GM21447 (cell line): Measurements from ENCODE around the gene HAUS7.

Experiments
- ATAC-seq: cut with Tn5 transposase; IDR thresholded peaks from one replicate; pipeline ENCODE4 v1.9.1; 2021; ENCODE audit not compliant: unreplicated experiment

Gene HAUS7

DNA sequence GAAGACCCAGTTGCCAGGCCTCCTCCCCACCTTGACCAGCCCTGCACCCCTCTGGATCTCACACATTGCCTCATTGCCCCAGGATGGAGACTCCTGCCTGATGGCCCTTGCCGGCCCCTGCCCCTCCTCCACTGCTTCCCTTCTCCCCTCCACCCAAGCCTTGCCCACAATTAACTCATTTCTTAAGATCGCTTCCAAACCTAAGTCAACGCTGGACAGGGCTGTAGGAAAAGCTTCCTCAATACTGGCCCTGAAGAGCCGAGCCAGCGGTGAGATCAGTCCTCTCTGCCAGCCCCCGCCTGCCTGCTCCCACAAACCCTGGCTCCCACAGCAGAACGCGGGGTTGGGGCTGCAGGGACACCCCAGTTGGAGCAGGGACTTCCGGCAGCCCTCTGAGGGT, 7.5 kb upstream of the HAUS7 start:
- no peak for ATAC-seq

DNA sequence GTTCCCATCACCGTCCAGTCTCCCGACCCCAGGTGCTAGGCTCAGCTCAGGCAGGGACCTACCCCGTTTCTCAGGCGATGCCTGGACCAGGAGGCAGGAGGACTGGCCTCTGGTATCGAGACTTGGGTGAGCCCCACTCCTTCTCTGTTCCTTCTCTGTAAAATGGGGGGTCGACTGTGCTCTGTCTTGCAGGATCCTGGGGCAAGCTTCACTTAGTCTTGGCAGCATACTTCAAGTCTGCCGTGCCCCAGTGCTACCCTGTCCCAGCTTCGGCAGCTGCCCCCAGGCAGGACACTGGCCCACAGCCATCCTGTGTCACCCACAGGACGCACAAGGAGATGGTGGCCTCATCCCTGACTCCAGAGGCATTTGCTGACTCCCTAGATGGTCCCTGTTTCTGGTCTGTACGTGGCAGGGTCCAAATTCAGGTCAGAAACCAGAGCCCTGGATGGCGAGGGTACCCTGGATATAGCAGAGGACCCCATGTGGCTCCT, 7.0 kb upstream of the HAUS7 start:
- ATAC-seq, result no peak

- no peak for ATAC-seq
Measured at GRCh38 chrX:153476666-153477363, 6.4 kb upstream of the HAUS7 start.

- no peak for ATAC-seq
Measured at GRCh38 chrX:153475751-153476281, 5.4 kb upstream of the HAUS7 start.

DNA sequence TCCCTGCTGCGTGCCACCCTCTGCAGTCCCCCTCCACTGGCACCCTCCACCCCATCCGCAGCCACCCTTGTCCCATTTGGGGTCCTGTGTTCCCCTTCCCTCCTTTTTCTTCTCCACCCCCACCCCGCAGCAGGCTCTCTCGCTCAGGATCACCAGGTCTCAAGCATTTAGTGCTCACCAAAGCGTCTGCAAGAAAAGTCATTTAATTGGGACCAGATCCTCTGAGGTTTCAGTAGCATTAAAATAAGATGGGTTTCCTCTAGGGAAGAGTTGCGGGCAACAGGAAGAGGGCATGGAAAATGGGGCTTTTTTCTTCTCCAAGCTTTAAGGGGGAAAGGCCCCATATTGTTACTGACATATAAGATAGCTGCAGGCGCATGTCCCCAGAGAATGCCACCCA, 4.9 kb upstream of the HAUS7 start:
- no peak for ATAC-seq

DNA sequence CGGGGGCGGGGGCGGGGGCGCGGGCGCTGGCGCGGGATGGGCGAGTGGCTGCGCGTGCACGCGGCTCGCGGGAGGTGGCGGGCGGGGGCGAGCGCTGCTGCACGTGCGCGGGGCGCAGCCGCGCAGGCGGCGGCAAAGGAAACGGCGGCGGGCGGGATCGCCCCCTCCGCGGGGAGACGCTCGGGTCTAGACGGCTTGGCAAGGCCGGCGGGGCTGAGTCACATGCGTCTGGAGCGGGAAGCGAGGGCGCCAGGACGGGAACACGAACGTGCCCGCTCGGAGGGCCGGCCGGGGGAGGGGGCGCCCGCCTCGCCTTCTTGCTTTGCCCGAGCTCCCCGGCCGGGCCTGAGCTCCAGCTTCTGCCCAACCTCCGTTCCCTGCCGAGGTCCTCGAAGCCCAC, 4.3 kb upstream of the HAUS7 start:
- no peak for ATAC-seq

GRCh38 chrX:153474266-153474665, 3.9 kb upstream of the HAUS7 start:
- ATAC-seq, result no peak

GRCh38 chrX:153473126-153473525, 2.8 kb upstream of the HAUS7 start:
- no peak for ATAC-seq

DNA sequence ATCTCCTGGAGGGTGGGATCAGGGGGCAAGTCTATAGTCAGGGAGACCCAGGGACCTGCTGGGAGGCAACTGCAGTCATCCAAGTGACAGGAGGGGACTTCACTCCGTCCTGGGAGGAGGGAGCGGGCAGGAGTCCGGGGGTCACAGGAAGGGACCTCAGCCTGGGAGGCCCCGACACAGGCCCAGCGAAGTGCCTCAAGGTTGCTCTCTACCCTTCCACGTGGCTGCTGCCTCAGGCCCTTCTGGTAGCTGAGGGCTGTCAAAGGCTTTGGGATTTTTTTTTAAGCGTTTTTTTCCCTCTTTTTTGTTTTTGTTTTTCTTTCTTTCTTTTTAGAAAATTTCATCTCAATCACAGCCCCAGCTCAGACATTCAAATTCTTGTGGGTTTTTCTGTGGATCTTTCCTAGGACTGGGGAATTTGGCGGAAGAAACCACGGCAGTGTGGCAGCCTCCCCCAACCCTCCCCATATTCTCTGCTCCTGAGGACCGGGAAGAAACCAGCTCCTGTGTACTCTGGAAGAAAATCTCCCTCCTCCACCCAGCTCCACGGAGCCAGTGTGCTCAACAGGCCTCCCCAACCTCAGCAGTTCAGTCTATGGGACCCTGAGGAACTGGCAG, 1.4 kb upstream of the HAUS7 start:
- no peak for ATAC-seq

DNA sequence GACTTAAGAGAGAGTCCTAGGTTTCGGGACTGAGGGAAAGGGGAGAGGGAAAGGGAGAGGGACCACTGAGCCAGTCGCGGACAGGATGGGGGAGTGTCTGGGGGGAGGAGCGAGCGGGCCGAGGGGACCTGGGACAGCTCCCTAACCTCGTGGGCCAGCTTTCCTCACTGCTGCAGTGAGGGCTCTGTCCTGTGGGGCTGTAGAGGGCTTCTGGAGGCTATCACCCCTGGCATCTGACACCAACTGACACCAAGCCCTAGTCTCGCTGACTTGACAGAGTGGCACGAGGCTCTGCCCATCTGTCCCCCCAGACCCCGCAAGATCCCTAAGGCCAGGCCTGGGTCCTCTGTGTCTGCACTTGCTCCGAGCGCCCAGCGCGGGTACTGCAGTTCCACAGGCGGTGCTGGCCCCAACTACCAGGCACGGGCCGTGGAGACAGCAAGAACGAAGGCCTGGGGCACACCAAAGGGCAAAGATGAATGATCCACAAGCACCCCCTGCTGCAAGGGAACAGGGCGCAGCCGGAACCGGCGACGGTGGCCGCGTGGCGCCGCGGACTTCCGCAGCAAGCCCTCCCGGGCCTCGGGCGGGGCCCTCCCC, 465 bp downstream of the HAUS7 start:
- ATAC-seq, result peak; percentile 40

DNA sequence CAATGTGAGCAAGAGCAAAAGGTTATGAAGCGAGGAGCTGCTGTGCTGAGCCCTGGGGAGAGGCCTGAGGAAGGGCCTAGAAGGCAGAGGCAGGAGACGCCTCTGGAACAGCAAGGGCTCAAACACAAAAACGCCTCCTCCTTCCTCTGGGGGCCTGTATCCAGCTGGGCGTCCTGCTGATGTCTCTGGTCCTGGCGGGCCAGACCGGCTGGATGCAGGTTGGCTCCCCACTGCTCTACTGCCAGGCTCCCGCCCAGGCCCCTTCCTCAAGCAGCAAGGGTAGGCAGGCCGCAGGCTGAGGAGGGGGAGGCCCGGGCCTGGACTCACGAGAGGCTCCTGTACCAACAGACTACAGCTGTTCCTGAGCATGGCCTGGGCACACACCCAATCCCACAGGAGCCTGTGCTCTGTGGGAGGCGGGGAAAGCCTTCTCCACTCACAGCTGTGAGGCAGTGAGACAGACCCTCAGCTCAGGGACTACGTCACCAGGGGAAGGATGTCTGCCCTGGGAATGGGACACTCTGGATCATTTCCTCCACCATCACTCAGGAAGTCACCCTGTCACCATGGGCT, 2.3 kb downstream of the HAUS7 start:
- no peak for ATAC-seq

- ATAC-seq, result no peak
Measured at GRCh38 chrX:153465691-153466380, 4.5 kb downstream of the HAUS7 start.

DNA sequence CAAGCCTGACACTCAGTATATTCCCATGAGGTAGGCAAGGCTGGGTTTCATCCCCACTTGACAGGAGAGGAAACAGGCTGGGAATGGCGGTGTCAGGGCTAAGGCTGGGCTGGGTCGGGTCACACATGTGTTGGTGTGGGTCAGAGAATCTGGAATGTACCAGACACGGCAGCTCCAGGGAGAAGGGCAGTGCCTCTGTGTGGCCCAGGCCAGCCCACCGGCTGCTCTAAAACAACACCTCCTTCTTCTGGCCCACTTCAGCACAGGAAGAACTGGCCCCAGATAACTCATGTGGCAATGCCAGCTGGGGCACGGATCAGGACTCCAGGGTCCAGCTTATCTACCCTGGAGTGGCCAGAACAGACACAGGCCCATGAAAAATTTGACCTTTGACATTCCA, 6.3 kb downstream of the HAUS7 start:
- ATAC-seq, result no peak

GRCh38 chrX:153463556-153463955, 6.8 kb downstream of the HAUS7 start:
- no peak for ATAC-seq

DNA sequence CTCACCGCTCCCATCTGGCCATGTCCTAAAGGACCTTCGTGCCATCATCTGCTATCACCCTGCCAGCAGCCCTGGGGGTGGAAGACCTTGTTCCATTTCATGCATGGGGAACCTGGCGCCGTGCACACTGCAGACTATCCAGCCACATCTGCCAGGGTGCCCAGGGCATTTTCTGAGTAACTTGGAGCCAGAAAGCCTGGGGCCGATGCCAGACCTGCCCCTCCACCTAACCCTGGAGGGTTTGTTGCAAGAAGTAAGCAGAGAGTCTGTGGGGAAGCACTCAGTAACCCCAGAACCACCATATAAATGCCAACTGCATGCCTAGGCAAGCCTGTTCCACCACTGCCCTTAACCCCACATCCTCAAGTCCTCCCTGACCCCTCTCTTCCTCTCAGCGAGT, 7.3 kb downstream of the HAUS7 start:
- no peak for ATAC-seq

- no peak for ATAC-seq
Measured at GRCh38 chrX:153462291-153462690, 8.1 kb downstream of the HAUS7 start.

DNA sequence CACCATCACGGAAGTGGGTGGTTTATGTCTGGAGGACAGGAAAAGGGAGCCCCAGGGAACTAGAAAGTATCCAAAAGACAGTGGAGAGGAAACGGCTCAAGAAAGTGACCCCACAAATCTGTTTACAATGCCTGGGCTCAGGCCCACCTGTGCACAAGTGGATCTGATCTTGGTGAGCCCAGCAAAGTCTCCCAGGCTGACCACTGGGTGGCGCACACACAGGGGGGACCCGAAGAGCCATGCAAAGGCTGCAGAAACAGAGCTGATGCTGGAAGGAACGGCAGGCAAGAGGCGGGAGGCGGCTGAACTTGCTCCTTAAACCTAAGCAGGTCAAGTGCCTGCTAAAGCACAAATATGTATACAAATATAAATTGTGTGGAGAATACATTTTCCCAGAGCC, 9.6 kb downstream of the HAUS7 start:
- ATAC-seq, result no peak

GRCh38 chrX:153459986-153460385, 10.4 kb downstream of the HAUS7 start:
- ATAC-seq, result no peak

- ATAC-seq, result no peak
Measured at GRCh38 chrX:153458476-153458875, 11.9 kb downstream of the HAUS7 start.

DNA sequence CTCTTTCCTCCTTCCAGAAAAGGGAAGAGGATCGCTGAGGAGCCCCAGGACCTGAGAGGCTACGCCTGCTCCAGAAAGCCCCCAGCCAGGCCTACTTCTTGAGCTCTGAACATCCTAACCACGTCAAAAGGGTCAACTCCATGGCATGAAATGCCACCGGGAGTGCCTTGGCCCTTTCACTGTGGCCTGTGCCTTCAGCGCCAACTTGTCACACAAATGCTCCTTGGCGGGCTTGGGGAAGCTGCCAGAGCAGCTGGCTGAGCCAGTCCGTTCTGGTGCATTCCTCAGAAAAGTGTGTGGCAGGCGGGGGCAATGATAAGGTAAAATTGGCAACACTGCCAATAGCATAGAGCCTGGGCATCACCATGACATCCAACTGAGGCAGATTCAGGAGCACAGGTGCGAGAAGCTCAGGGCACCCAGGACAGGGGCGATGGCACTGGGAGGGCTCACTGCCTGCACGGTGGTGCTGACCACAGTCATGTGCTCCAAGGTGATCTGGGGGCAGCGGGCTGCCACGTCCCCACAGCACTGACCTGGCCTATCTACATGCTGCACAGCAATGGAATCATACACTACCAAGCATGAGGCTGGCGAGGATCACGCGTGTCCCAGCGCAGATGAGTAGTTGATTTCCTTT, 12.4 kb downstream of the HAUS7 start:
- no peak for ATAC-seq
